ENCODE measurements around the gene OAS3. TPM values are rescaled to one million over a fixed set of nuclear protein-coding genes. Genes with fewer than 3 reads are reported as not detected.

OAS3 gene
- total RNA-seq, result 5.1 and 5.5 TPM in 2 replicates

DNA sequence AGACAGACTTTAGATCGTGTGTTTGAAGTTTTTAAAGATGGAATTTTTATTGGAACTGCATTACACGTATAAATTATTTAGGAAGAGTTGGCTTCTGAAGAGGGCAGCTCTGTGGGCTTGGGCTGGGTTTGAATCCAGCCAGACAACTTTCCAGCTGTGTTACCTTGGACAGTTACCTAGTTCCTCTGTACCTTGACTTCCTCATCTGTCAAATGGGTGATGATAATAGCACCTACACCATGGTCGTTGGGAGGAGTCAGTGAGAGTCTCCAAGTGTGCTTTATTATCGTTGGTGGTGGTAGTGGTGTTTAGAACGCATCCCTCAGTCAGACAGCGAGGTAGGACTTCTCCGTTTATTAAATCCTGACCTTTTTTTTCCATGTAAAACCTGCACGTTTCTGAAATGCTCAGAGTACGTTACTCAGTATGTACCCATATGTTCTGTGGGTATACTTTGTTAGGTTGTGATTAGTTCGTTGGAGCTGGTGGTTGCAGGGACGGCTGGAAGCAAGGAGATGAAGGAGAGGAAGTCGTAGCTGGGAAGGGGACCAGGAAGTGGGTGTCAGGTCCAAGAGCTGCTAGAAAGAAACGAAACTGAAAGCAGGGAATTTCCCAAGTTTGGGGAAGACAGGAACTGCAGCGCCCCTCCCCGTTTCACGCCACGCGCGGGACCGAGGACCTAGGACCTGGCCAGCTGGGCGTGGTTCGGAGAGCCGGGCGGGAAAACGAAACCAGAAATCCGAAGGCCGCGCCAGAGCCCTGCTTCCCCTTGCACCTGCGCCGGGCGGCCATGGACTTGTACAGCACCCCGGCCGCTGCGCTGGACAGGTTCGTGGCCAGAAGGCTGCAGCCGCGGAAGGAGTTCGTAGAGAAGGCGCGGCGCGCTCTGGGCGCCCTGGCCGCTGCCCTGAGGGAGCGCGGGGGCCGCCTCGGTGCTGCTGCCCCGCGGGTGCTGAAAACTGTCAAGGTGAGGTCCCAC, at the start of gene OAS3:
OAS3 (plus strand) TSS at position 734 of the 979 bp plus-strand sequence; CDS start at position 791, 57 bp downstream.

DNA sequence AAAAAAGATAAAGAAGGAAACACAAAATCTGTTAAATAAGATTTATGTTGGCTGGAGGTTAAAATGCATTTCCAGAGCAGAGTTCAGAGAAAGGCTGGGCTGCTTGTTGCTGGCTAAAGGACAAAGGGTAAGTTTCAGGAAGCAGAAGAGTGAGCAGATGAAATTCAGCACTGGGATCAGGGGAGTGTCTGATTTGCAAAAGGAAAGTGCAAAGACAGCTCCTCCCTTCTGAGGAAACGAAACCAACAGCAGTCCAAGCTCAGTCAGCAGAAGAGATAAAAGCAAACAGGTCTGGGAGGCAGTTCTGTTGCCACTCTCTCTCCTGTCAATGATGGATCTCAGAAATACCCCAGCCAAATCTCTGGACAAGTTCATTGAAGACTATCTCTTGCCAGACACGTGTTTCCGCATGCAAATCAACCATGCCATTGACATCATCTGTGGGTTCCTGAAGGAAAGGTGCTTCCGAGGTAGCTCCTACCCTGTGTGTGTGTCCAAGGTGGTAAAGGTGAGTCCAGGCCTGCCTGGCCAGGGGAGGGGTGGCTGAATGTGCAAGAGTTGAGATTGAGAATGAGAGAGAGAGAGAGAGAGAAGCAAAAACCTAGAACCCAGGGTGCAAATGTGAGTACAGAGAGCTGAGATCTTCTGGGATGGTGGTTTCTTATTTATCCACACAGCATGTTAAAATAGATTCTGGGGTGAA, 31.4 kb upstream of the OAS3 start, which contains the start of gene OAS1:
OAS1 (plus strand) TSS at position 251 of the 703 bp plus-strand sequence; CDS start at position 329, 78 bp downstream.

GRCh38 chr12:112978163-112979040, 40.1 kb downstream of the OAS3 start, which contains the start of gene OAS2:
Gene OAS2, plus strand, starts transcription at chr12:112978519. Its CDS starts 90 bp downstream, at chr12:112978609.

Other genes with a start within 250 kb of the OAS3 start
- not detected in 2 replicates for gene RPH3A, start 146.7 kb upstream of the OAS3 start, total RNA-seq
- 1.2 and 1.5 TPM in 2 replicates for gene OAS1, start 31.5 kb upstream of the OAS3 start, total RNA-seq
- gene OAS2, start 40.0 kb downstream of the OAS3 start, total RNA-seq, result 2.5 and 4.2 TPM in 2 replicates
- gene DTX1, start 118.3 kb downstream of the OAS3 start, total RNA-seq, result 0.03 TPM in 1 of 2 replicates, not detected in the other
- gene RASAL1, start 197.3 kb downstream of the OAS3 start, total RNA-seq, result not detected in 2 replicates
- gene CFAP73, start 211.2 kb downstream of the OAS3 start, total RNA-seq, result not detected in 2 replicates
- 21.9 and 32.1 TPM in 2 replicates for gene DDX54, start 247.0 kb downstream of the OAS3 start, total RNA-seq
- 17.3 and 19.6 TPM in 2 replicates for gene RITA1, start 247.2 kb downstream of the OAS3 start, total RNA-seq